Midbrain (tissue), 1 donor: Measurements from ENCODE around the gene PEX14.
A peak's percentile ranks its signal among the peaks of the same experiment; 100 is the strongest.
"Not testable (repeated sequence)": the region's sequence is repeated elsewhere in the genome, so short reads cannot be mapped to it uniquely, and the experiment has no call there.

Experiments
- DNase-seq: peaks from one replicate; lab custom pipeline; 2025; lab: John Stamatoyannopoulos, UW

Gene PEX14, protein sequence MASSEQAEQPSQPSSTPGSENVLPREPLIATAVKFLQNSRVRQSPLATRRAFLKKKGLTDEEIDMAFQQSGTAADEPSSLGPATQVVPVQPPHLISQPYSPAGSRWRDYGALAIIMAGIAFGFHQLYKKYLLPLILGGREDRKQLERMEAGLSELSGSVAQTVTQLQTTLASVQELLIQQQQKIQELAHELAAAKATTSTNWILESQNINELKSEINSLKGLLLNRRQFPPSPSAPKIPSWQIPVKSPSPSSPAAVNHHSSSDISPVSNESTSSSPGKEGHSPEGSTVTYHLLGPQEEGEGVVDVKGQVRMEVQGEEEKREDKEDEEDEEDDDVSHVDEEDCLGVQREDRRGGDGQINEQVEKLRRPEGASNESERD

DNA sequence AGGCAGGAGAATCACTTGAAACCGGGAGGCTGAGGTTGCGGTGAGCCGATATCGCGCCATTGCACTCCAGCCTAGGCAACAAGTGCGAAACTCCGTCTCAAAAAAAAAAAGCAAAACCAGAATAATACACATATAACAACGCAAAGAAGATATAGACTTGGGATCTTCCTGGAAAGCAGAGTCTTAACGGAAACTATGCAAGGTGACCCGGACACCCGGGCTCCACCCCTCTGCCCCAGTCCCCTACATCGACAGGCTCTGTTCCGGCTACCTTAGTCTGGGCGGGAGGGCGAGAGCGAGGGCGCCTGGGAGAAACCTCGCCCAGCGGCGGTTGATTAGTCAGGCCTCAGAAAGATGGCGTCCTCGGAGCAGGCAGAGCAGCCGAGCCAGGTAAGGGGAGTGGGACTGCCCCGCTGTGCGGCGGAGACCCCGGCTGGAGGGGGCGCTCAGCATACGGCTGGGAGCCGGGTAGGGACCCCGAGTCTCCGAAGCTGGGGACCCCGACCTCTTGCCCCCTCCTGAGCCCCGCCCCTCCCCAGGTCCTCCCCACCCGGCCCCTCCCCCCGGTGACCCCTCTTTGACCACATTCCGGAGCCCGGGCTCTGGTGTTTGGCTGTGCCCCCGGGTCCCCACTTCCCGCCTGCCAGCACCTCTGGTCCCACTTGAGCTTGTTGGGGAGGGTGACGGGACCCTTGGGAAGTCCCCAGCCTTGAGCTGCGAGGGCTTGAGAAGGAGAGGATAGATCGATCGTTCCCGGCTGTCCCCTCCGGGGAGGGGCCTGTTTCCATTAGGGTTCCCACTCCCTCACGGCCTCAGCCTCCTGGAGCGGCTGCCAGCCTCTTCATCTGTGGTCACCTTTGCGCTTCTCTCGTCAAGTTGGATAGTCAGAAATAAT, at the start of gene PEX14:
Gene PEX14 (plus strand): TSS at position 338 of the 895 bp plus-strand sequence. CDS start 17 bp downstream, at position 355.
- peak; percentile 86 for DNase-seq

DNA sequence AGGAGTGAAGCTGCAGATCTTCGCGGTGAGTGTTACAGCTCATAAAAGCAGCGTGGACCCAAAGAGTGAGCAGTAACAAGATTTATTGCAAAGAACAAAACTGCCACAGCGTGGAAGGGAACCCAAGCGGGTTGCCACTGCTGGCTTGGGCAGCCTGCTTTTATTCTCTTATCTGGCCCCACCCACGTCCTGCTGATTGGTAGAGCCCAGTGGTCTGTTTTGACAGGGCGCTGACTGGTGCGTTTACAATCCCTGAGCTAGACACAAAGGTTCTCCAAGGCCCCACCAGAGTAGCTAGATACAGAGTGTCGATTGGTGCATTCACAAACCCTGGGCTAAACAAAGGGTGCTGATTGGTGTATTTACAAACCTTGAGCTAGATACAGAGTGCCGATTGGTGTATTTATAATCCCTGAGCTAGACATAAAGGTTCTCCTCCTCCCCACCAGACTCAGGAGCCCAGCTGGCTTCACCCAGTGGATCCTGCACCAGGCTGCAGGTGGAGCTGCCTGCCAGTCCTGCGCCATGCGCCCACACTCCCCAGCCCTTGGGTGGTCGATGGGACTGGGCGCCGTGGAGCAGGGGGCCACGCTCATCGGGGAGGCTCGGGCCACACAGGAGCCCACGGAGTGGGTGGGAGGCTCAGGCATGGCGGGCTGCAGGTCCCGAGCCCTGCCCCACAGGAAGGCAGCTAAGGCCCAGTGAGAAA, 48.8 kb upstream of the PEX14 start:
- not testable (repeated sequence) for DNase-seq

DNA sequence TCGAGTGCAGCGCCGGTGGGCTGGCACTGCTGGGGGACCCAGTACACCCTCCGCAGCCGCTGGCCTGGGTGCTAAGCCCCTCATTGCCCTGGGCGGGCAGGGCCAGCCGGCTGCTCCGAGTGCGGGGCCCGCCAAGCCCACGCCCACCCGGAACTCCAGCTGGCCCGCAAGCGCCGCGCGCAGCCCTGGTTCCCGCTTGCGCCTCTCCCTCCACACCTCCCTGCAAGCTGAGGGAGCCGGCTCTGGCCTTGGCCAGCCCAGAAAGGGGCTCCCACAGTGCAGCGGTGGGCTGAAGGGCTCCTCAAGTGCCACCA, 48.3 kb upstream of the PEX14 start:
- DNase-seq = not testable (repeated sequence)

DNA sequence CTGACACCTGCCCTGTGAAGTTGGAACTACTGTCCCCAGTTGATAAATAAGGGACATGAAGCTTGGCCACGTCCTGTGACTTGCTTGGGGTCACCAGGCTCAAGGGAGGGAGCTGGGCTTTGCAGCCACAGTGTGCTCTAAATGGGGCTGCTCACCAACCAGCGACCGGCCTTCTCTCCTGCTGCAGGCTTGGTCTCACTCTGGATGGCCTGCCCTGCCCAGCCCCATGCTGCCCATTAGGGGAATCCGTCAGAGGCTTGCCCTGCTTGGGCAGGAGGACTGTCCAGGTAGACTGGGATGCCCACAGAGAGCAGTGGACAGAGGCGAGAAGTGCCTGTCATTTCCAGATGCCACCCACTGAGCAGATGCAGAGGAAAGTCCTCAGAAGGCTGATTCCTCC, 45.8 kb upstream of the PEX14 start:
- DNase-seq = no peak

DNA sequence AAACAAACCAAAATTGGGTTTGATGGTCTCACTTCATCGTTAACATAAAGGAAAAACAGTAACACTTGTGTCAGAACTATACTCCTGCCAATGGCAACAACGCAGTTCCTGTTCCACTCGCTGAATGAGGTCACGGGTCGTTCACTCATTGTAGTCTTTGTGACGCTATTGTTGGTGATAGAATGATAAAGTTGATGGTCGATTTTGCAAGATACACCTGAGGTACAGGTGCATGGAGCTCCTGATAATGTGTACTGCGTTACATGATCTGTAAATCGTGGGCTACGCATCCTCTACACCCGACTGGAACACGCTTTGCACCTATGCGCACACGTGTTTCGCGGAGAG, 44.9 kb upstream of the PEX14 start:
- no peak for DNase-seq

DNA sequence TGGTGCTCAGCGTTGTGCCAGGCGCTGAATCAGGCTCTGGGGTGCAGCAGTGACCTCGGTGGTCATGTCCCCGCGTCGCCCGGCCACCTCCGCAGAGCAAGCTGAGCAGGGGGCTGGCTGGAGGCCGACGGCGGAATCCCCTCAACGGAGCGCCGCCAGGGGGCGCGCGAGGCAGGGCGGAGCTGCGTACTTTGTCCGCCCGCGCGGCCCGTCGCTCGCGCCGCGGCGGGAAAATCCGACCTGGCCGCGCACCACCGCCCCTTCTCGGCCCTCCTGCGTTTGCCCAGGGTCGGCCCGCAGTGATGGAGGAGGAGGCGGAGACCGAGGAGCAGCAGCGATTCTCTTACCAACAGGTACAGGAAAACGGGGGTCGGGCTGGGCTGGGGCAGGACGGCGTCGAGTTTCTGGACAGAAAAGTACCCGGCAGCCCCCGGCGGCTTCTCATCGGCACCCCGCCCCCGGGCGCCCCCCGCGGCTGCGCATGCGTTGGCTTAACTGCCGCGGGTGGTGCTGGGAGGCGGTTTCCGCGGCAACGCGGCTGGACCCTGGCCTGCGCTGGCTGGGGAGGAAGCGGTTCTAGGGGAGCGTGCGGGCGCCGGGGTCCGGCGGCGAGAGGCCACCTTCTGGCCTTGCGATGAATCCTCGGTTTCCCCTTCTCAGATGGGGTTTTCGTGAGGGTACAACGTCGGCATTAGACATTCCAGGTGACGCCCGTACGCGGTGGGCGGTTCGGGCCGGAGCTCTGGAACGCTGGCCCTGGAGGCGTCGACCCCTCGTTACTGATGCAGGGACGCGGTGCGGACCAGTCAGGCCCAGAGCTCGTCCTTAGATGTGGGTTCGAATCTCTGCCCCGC, 44.3 kb upstream of the PEX14 start, which contains the start of gene CENPS:
Gene CENPS (plus strand): TSS at position 218 of the 854 bp plus-strand sequence. CDS start 85 bp downstream, at position 303.
- peak; percentile 90 for DNase-seq

DNA sequence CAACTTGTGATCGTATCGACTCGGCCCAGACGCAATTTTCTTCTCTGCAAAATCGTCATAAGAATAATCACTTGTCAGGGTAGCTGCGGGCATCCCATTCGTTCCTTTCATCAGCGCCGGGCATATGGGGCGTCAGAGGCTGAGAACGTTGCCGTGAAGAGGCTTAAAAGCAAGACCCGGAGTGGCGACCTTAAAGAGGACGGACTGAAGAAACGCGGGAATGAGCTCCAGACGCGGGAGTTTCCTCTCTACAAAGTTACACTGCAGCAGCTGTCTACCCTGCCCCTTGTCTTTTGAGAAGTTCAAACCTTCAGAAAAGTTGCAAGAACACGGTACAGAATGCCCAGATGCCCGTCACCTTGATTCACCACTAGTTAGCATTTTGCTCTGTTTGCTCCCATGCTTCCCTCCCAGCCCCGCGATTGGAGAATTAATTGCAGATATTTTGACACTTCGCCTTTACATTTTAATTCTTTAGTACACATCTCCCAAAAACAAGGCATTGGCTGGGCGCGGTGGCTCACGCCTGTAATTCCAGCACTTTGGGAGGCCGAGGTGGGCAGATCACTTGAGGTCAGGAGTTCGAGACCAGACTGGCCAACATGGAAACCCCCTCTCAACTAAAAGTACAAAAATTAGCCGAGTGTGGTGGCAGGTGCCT, 43.5 kb upstream of the PEX14 start:
- DNase-seq = no peak

DNA sequence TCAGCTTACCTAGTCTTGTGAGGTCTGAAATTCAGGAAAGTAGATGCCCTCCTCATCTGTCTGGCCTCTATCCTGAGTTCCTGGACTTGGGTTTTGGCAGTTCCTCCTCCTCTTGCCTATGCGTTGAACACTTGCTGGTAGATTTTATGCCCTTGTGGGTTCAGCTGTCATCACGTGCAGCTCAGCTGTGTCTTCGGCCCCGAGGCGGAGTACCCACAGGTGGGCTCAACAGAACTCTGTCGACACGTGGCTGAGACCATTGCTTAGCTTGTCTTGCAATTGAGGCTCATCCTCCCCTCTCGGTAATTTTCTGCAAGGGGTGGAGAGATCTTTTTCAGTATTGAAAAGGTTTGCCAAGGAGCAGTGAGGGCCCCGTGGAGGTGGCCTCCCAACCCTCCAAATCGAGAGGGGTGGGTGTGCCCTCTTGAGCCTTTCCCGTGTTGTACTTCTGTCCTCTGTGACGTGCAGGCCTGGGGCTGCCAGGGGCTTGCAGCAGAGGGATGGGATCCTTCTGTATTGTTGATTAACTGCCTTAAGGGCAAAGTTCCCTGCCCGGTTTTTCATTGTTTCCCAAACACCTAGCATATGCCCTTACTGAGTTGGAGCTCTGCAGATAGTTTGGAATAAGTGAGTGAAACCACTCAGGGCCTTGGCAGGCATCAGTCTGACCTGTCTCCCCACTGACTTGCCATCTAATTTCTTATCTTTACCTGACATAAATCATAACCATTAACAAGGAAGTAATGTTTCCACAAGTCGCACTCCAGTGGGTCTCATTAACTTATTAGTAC, 41.6 kb upstream of the PEX14 start:
- no peak for DNase-seq

DNA sequence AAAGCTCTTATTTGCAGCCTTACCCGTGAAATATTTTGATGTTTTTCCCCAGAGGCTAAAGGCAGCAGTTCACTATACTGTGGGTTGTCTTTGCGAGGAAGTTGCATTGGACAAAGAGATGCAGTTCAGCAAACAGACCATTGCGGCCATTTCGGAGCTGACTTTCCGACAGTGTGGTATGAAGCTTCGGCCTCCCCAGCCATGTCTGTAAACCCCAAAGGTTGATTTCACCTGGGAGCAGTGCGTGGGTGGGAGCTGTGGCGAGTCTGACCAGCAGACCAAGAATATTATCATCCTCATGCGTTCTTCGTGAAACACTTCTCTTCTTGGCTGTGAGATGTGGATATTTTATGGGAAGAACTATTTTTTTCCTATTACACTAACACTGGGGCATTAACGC, 41.0 kb upstream of the PEX14 start:
- no peak for DNase-seq

DNA sequence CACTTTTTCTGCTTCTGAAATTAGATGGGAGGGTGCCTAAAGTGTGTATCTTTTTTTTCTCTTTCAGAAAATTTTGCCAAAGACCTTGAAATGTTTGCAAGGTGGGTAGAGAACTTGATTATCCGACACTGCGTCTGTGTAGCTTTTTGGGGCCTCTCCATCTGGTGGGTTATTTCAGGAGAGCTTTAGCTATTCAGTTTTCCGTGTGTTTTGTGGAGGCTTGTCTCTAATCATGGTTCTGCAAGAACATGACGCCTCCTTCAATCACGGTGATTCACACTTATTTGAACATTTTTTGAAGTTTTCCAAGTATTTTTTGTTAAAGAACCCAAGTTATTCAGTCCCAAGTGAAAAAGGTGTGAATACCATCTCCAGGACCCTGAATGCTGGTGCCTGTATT, 40.2 kb upstream of the PEX14 start:
- no peak for DNase-seq

DNA sequence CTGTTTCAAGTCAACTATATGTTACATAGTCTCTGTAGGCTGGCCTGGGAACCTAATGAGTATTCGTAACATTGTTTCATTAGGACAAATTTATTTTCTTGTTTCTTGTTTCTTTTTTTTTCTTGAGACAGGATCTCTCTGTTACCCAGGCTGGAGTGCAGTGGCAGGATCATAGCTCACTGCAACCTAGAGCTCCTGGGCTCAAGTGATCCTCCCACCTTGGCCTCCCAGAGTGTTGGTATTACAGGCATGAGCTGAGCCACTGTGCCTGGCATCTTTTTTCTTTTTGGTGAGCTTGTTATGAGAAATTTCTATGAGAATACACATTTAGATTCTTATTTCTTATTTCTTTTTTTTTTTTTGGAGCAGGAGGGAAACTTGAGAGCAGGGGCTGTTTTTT, 37.7 kb upstream of the PEX14 start:
- no peak for DNase-seq

DNA sequence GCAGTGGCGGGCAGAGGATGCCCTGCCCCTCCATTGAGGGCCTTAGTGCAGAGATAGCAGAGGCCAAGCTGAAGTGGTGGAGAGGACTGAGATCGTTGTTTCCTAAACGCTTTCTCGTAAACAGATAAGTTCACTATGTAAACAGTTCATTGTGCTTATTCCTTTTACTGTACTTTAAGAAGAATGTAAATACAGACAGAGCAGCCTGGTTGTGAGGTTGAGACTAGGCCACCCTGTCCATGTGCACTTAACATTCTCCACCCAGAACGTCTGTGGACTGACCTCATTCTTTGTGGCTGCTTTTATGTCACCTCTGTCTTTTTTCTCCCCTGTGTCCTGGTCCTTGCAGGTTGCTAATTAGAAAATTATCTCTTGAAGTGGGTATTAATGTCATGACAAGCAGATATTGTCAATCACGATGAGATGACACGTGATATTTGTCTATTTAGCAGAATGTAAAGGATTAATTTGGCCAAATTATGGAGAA, 36.0 kb upstream of the PEX14 start:
- DNase-seq = no peak

DNA sequence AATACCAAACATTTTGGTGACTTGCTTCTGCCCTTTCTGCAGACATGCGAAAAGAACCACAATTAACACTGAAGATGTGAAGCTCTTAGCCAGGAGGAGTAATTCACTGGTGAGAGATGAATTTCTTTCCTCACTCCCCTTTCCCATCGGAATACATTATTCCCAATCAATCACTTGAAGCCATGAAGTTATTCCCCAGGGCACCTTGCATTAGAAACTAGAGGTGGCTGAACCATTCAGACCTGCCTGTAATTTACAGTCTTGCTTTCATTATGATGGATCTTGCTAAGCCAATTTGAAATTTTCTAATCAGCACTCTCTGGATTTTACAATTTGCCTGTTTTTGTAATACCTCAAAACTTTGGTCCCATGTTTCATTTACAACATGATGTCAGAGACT, 34.4 kb upstream of the PEX14 start:
- DNase-seq = no peak

DNA sequence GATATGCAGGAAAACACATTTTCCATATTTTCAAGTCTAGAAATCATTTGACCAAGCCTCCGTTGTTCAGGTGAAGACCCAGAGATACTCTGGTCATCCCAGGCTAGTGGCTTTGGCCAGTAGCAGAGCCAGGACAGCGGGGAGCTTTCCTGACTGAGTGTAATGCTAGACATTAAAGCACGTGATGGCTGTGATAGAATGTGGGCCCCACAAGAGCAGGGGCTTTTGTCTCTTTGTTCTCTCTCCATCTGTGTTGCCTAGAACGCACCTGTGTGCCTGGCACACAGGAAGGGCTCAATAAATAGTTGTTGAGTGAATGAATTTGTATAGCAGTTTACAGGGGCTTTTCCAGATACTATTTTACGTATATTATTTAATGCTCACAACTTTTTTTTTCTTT, 34.0 kb upstream of the PEX14 start:
- DNase-seq = no peak

DNA sequence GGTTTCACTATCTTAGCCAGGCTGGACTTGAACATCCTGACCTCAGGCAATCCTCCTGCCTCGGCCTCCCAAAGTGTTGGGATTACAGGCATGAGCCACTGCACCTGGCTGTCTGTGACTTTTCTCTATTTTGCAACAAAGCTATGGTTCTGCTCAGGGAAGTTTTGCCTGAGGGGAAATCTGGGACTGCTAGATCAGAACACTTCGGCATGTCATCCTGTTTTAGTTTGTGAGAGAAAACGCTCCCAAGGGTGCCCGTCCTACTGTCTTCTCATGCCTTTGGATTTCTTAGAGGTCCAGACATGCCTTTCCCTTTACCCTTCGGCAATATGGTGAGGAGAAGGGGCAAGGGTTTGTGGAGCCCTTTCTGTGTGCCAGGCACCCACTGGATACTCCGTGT, 30.5 kb upstream of the PEX14 start:
- no peak for DNase-seq

DNA sequence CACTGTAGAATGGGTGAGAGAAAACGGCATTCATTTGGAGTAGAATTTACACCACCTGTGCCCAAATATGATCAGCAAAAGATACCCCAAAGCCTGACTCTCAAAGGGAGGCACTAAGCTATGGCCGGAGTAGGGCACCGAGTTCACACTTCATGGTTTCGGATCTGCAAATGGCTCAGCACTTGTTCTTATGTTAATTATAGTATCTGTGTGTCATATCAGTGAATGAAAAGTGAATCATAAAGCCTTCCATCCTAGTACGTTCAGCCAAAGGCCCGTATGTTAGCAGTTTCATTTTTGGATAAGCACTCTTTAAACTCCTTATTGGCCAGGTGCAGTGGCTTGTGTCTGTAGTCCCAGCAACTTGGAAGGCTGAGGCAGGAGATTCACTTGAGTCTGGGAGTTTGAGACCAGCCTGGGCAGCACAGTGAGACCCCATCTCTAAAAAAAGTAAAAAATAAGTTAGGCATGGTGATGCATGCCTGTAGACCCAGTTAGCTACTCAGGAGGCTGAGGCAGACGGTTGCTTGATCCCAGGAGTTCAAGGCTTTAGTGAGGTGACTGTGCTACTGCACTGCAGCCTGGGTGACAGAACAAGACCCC, 29.9 kb upstream of the PEX14 start:
- DNase-seq = no peak

DNA sequence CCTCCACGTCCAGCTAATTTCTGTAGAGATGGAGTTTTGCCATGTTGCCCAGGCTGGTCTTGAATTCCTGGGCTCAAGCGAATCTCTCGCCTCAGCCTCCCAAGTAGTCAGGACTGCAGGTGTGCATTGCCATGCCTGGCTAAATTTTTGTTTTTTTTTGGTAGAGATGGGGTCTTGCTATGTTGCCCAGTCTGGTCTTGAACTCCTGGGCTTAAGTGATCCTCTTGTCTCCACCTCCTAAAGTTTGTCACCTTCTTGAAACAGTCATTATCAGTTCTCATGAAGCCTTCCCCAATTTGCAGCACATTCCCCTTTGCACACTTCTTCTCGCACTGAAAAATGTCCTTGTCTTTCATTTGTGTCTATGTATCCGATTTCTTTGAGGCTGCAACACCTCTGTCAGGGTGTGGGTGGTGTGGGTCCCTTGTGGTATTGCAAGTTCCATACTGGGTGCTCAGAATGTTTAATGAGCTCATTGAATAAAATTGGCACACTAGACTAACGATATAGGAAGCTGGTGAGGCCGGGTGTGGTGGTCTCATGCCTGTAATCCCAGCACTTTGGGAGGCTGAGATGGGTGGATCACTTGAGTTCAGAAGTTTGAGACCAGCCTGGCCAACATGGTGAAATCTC, 27.8 kb upstream of the PEX14 start:
- no peak for DNase-seq

DNA sequence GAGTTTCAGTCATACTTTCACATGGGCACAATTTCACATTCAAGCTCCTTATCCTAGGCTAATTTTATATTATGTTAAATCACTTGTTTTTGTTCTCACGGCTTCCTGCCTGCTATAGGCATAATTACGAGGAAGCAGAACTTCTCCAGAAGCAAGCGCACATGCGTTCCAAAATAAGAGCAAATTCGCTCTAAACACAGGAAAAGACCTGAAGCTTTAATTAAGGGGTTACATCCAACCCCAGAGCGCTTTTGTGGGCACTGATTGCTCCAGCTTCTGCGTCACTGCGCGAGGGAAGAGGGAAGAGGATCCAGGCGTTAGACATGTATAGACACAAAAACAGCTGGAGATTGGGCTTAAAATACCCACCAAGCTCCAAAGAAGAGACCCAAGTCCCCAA, 25.0 kb upstream of the PEX14 start, which contains the start of gene CORT:
Gene CORT (plus strand): TSS at position 281 of the 400 bp plus-strand sequence. CDS start 193 bp downstream, outside the sequence.
- no peak for DNase-seq
